GM12878 (cell line): Measurements from ENCODE around the gene TMED1. TPM values are rescaled to one million over a fixed set of nuclear protein-coding genes. Genes with fewer than 3 reads are reported as not detected.

Source experiments
- ATAC-seq: fragments of 200-7000 bp; cut with Tn5 transposase; 3 replicates; pipeline ENCODE4 v1.9.1; 2020; ENCODE audit warnings: mild to moderate bottlenecking, moderate library complexity
- BruUV-seq: library from RNA; stranded (reverse); fragments of 400-500 nt; replicated peaks from 2 replicates; lab custom pipeline; 2021; lab: Mats Ljungman, UMichigan
- CTCF ChIA-PET: fragments of 300-600 bp; sonication (Branson Sonifier 250); formaldehyde crosslinking; extraction: SDS; loops from one replicate; lab custom pipeline; 2021; ENCODE audit warnings: inconsistent platforms; lab: Yijun Ruan, JAX
- POLR2A ChIA-PET: fragments of 350-600 bp; formaldehyde crosslinking; extraction: SDS; loops from one replicate; lab custom pipeline; 2021; ENCODE audit warnings: inconsistent platforms; lab: Charles Lee
- RAD21 ChIA-PET: fragments of 300-600 bp; sonication (Branson Sonifier 250); formaldehyde crosslinking; loops from one replicate; lab custom pipeline; 2023; ENCODE audit warnings: antibody characterized with exemption; ENCODE audit not compliant: unreplicated experiment; lab: Charles Lee
- SMC1A ChIA-PET: fragments of 300-600 bp; sonication (Branson Sonifier 250); formaldehyde crosslinking; loops from one replicate; lab custom pipeline; 2023; ENCODE audit not compliant: unreplicated experiment, uncharacterized antibody; lab: Charles Lee
- DNase-seq: peaks from one replicate; pipeline ENCODE4 v3.0.0-alpha.2; 2011; ENCODE audit warnings: low read depth, low spot score
- FAIRE-seq: peaks from 3 replicates; lab custom pipeline; 2011; peaks lifted over from hg19 to GRCh38; lab: Jason Lieb, UNC
- H2AFZ ChIP-seq: 2 replicates; pipeline ENCODE4 v1.6.0; 2011; ENCODE audit warnings: low read depth, low read length, control low read depth; ENCODE audit not compliant: control insufficient read depth
- H3K27ac ChIP-seq: 2 replicates; pipeline ENCODE4 v1.5.1; 2011; ENCODE audit warnings: control low read depth; ENCODE audit not compliant: control insufficient read depth, insufficient read depth
- H3K27me3 ChIP-seq, 2 experiments: replicated peaks in 1 of 2; 2 replicates each; pipeline versions ENCODE4 v1.6.0 to v1.6.1; 2011; ENCODE audit warnings: low read length in 1 of 2; ENCODE audit not compliant: control insufficient read depth in 2 of 2, insufficient read depth in 2 of 2
- H3K36me3 ChIP-seq, 2 experiments: 2 replicates each; pipeline ENCODE4 v1.5.1; 2011; ENCODE audit warnings: low read length in 1 of 2; ENCODE audit not compliant: control insufficient read depth in 2 of 2, insufficient read depth in 2 of 2
- H3K4me1 ChIP-seq: 2 replicates; pipeline ENCODE4 v1.6.1; 2011; ENCODE audit warnings: mild to moderate bottlenecking, low read length, moderate library complexity, mixed read lengths; ENCODE audit not compliant: control insufficient read depth, insufficient read depth
- H3K4me2 ChIP-seq: 2 replicates; pipeline ENCODE4 v1.6.0; 2011; ENCODE audit warnings: control low read depth; ENCODE audit not compliant: control insufficient read depth, insufficient read depth
- H3K4me3 ChIP-seq: fragments of 200-600 bp; sonication (generic); 2 replicates; pipeline ENCODE4 v1.5.1; 2016
- H3K79me2 ChIP-seq: 2 replicates; pipeline ENCODE4 v1.6.0; 2011; ENCODE audit warnings: low read length; ENCODE audit not compliant: control insufficient read depth, insufficient read depth
- H3K9ac ChIP-seq: 2 replicates; pipeline ENCODE4 v1.8.0; 2011; ENCODE audit warnings: low read length, control low read depth, mixed read lengths; ENCODE audit not compliant: control insufficient read depth, insufficient read depth
- H3K9me3 ChIP-seq: replicated peaks from 3 replicates; pipeline ENCODE4 v1.5.1; 2011; ENCODE audit warnings: mild to moderate bottlenecking, low read length; ENCODE audit not compliant: control insufficient read depth, insufficient read depth
- H4K20me1 ChIP-seq: 2 replicates; pipeline ENCODE4 v1.6.0; 2011; ENCODE audit not compliant: control insufficient read depth, insufficient read depth
- E2F8 ChIP-seq: fragments of 450-650 bp; IDR thresholded peaks from 2 replicates; pipeline ENCODE4 v1.6.1; 2018; ENCODE audit warnings: mild to moderate bottlenecking, low read depth, moderate library complexity; ENCODE audit not compliant: partially characterized antibody
- HSF1 ChIP-seq: fragments of 150-350 bp; IDR thresholded peaks from 2 replicates; pipeline ENCODE4 v1.6.1; 2014; ENCODE audit warnings: mild to moderate bottlenecking, low read depth, low read length
- MLLT1 ChIP-seq: fragments of 450-650 bp; IDR thresholded peaks from 2 replicates; pipeline ENCODE4 v1.6.1; 2016; ENCODE audit warnings: mild to moderate bottlenecking
- MTA3 ChIP-seq: IDR thresholded peaks from 2 replicates; pipeline ENCODE4 v1.6.1; 2012; ENCODE audit warnings: low read length, inconsistent platforms, borderline replicate concordance
- RAD51 ChIP-seq: fragments of 450-650 bp; IDR thresholded peaks from 2 replicates; pipeline ENCODE4 v1.6.1; 2016; ENCODE audit warnings: moderate library complexity, mild to moderate bottlenecking, inconsistent platforms
- TCF3 ChIP-seq: IDR thresholded peaks from 2 replicates; pipeline ENCODE4 v1.6.1; 2012; ENCODE audit warnings: low read depth, mild to moderate bottlenecking, low read length, borderline replicate concordance; ENCODE audit not compliant: insufficient read depth
- ZNF622 ChIP-seq: fragments of 450-650 bp; IDR thresholded peaks from 2 replicates; pipeline ENCODE4 v1.6.1; 2017; ENCODE audit warnings: mild to moderate bottlenecking, inconsistent platforms
- ZNF687 ChIP-seq: fragments of 450-650 bp; IDR thresholded peaks from 2 replicates; pipeline ENCODE4 v1.6.1; 2017; ENCODE audit warnings: mild to moderate bottlenecking, moderate library complexity
- WGBS: methylation state at CpG from one replicate; pipeline ENCODE4 v1.1.6; 2016; ENCODE audit warnings: low lambda C conversion rate; ENCODE audit not compliant: insufficient replicate concordance, insufficient coverage; ENCODE audit errors: missing lambda C conversion rate; 5-methylcytosine and 5-hydroxymethylcytosine counted together
- in situ Hi-C: fragments of 300-500 bp; cut with MboI; formaldehyde crosslinking; loops from 9 replicates; pipeline ENCODE4 v1.14.3; 2018; ENCODE audit warnings: mixed read lengths
- intact Hi-C: fragments of 100-400 bp; cut with micrococcal nuclease; formaldehyde crosslinking; loops from one replicate; pipeline ENCODE4 v1.14.2; 2022; ENCODE audit not compliant: unreplicated experiment
- polyA plus RNA-seq, 11 experiments: library from polyadenylated mRNA; depleted of rRNA in 4 of 11; unstranded in 6 of 11; stranded (reverse) in 5 of 11; fragments of >200 nt; fragmentation: Nextera tagmentation in 4 of 11; fragmentation: Illumina TruSeq in 1 of 11; extraction: Ambion mirVana in 4 of 11; extraction: Trizol in 1 of 11; gene quantifications; 1 replicate in 1 of 11; 2 replicates in 10 of 11; pipeline versions ENCODE4 v1.2.1 to v1.2.3, GENCODE V29; 2011 to 2016; ENCODE audit warnings: inconsistent platforms in 2 of 11, missing spikeins in 2 of 11, low read depth in 1 of 11
- total RNA-seq, 4 experiments: library from RNA; depleted of rRNA in 3 of 4; stranded (reverse); fragments of >200 nt in 3 of 4; fragmentation: Illumina TruSeq in 1 of 4; extraction: Trizol in 1 of 4; gene quantifications; 2 replicates each; pipeline versions ENCODE4 v1.2.1 to v1.2.3, GENCODE V29; 2013 to 2021

Gene TMED1
- total and polyA plus RNA-seq, 10 of the 15 experiments (the other 5 are each of a cell fraction or from before 2014, with no cell fraction given), result 0.60 to 23.1 (median 12.3) TPM

GRCh38 chr19:10885201-10886169 lies 49.5 kb upstream of the TMED1 start:
- Histone ChIP-seq H3K4me3 (no peak overlapping the region), H3K4me1 (peaks cover 20% of the 10 kb centered on the region), H2AFZ (no peak overlapping the region), H3K27ac (no peak overlapping the region), H3K9me3 (no peaks in the 10 kb centered on the region), H3K4me2 (no peak overlapping the region), H3K27me3 (no peaks in the 10 kb centered on the region), H3K36me3 (peaks cover 4 to 19% of the 10 kb centered on the region in 2 experiments; a peak in 3 of 4 replicates), H3K9ac (no peak overlapping the region), H3K79me2 (peaks cover 63% of the 10 kb centered on the region), H4K20me1 (peaks cover 4% of the 10 kb centered on the region; the same call in 1 of the 2 replicates)
- 90% methylated on average over 18 of the region's 20 CpGs for WGBS
- intact Hi-C loops, result no loop called here
- no TSS peak for BruUV-seq
- no peak for ATAC-seq
- POLR2A ChIA-PET, result interaction anchor here (0.7 kb wide), 2 partner anchors 22 to 50 kb away, joined by 3 to 7 read pairs; no protein-coding TSS in a partner anchor
- SMC1A ChIA-PET, result interaction anchor here (0.6 to 2.0 kb wide), 3 partner anchors 8 to 57 kb away, joined by 3 to 7 read pairs (median 5); no protein-coding TSS in a partner anchor
- DNase-seq, result no peak
- CTCF ChIA-PET, result no interaction called here
- in situ Hi-C loops, result no loop called here
- FAIRE-seq, result no peak
- RAD21 ChIA-PET, result interaction anchor here (0.7 kb wide), 1 partner anchor 454 kb away, joined by 3 read pairs; no protein-coding TSS in a partner anchor
- TF ChIP-seq HSF1 (no peak), RAD51 (no peak), MLLT1 (no peak), TCF3 (no peak), MTA3 (no peak), ZNF687 (no peak), ZNF622 (no peak), E2F8 (no peak)
